ENCODE data around the gene MSRB1.
"Not testable (repeated sequence)": the region's sequence is repeated elsewhere in the genome, so short reads cannot be mapped to it uniquely, and the experiment has no call there.

The MSRB1 gene

GRCh38 chr16:1903845-1904840 lies 38.9 kb downstream of the MSRB1 start:
- Histone ChIP-seq H3K36me3 (ENCODE audit: control insufficient read depth, insufficient read depth, low read length) (no peaks in the 10 kb centered on the region), H3K27me3 (ENCODE audit: control insufficient read depth, insufficient read depth, low read length) (no peaks in the 10 kb centered on the region), H3K9ac (ENCODE audit: low read depth, low read length) (no peak overlapping the region), H3K4me1 (ENCODE audit: control insufficient read depth, insufficient read depth, low read length) (no peaks in the 10 kb centered on the region), H3K9me3 (ENCODE audit: control insufficient read depth, insufficient read depth, low read length) (no peaks in the 10 kb centered on the region), H3K4me3 (ENCODE audit: low read depth, low read length) (no peak overlapping the region)

GRCh38 chr16:1903220-1903574 lies 39.8 kb downstream of the MSRB1 start:
- no peaks in the 10 kb centered on the region for H3K36me3 ChIP-seq (ENCODE audit: control insufficient read depth, insufficient read depth, low read length)
- no peaks in the 10 kb centered on the region for H3K27me3 ChIP-seq (ENCODE audit: control insufficient read depth, insufficient read depth, low read length)
- no peak overlapping the region for H3K4me3 ChIP-seq (ENCODE audit: low read depth, low read length)
- H3K9ac ChIP-seq (ENCODE audit: low read depth, low read length), result no peak overlapping the region
- no peaks in the 10 kb centered on the region for H3K4me1 ChIP-seq (ENCODE audit: control insufficient read depth, insufficient read depth, low read length)
- H3K9me3 ChIP-seq (ENCODE audit: control insufficient read depth, insufficient read depth, low read length), result no peaks in the 10 kb centered on the region

- H3K9me3 ChIP-seq (ENCODE audit: control insufficient read depth, insufficient read depth, low read length), result no peaks in the 10 kb centered on the region
- H3K9ac ChIP-seq (ENCODE audit: low read depth, low read length), result no peak overlapping the region
- no peaks in the 10 kb centered on the region for H3K4me1 ChIP-seq (ENCODE audit: control insufficient read depth, insufficient read depth, low read length)
- H3K36me3 ChIP-seq (ENCODE audit: control insufficient read depth, insufficient read depth, low read length), result no peaks in the 10 kb centered on the region
- no peak overlapping the region for H3K4me3 ChIP-seq (ENCODE audit: low read depth, low read length)
- H3K27me3 ChIP-seq (ENCODE audit: control insufficient read depth, insufficient read depth, low read length), result no peaks in the 10 kb centered on the region
Observed at GRCh38 chr16:1902547-1903219, 40.3 kb downstream of the MSRB1 start.

GRCh38 chr16:1900452-1900774 lies 42.6 kb downstream of the MSRB1 start:
- H3K9ac ChIP-seq (ENCODE audit: low read depth, low read length), result no peak overlapping the region
- no peaks in the 10 kb centered on the region for H3K4me1 ChIP-seq (ENCODE audit: control insufficient read depth, insufficient read depth, low read length)
- no peaks in the 10 kb centered on the region for H3K27me3 ChIP-seq (ENCODE audit: control insufficient read depth, insufficient read depth, low read length)
- no peaks in the 10 kb centered on the region for H3K9me3 ChIP-seq (ENCODE audit: control insufficient read depth, insufficient read depth, low read length)
- no peaks in the 10 kb centered on the region for H3K36me3 ChIP-seq (ENCODE audit: control insufficient read depth, insufficient read depth, low read length)
- no peak overlapping the region for H3K4me3 ChIP-seq (ENCODE audit: low read depth, low read length)

GRCh38 chr16:1899641-1900451 lies 43.2 kb downstream of the MSRB1 start:
- Histone ChIP-seq H3K9me3 (ENCODE audit: control insufficient read depth, insufficient read depth, low read length) (no peaks in the 10 kb centered on the region), H3K9ac (ENCODE audit: low read depth, low read length) (no peak overlapping the region), H3K36me3 (ENCODE audit: control insufficient read depth, insufficient read depth, low read length) (no peaks in the 10 kb centered on the region), H3K27me3 (ENCODE audit: control insufficient read depth, insufficient read depth, low read length) (no peaks in the 10 kb centered on the region), H3K4me3 (ENCODE audit: low read depth, low read length) (no peak overlapping the region), H3K4me1 (ENCODE audit: control insufficient read depth, insufficient read depth, low read length) (no peaks in the 10 kb centered on the region)

- H3K9ac ChIP-seq (ENCODE audit: low read depth, low read length); H3K27me3 ChIP-seq (ENCODE audit: control insufficient read depth, insufficient read depth, low read length); H3K4me1 ChIP-seq (ENCODE audit: control insufficient read depth, insufficient read depth, low read length); H3K36me3 ChIP-seq (ENCODE audit: control insufficient read depth, insufficient read depth, low read length); H3K4me3 ChIP-seq (ENCODE audit: low read depth, low read length); H3K9me3 ChIP-seq (ENCODE audit: control insufficient read depth, insufficient read depth, low read length): not testable (repeated sequence)
Observed at GRCh38 chr16:1897692-1898091, 45.3 kb downstream of the MSRB1 start.

- no peak overlapping the region for H3K4me3 ChIP-seq (ENCODE audit: low read depth, low read length)
- H3K36me3 ChIP-seq (ENCODE audit: control insufficient read depth, insufficient read depth, low read length), result no peaks in the 10 kb centered on the region
- no peaks in the 10 kb centered on the region for H3K4me1 ChIP-seq (ENCODE audit: control insufficient read depth, insufficient read depth, low read length)
Observed at GRCh38 chr16:1895949-1896675, 46.9 kb downstream of the MSRB1 start.

GRCh38 chr16:1895068-1895467 lies 47.9 kb downstream of the MSRB1 start:
- H3K4me3 ChIP-seq (ENCODE audit: low read depth, low read length), result no peak overlapping the region
- no peaks in the 10 kb centered on the region for H3K27me3 ChIP-seq (ENCODE audit: control insufficient read depth, insufficient read depth, low read length)
- no peak overlapping the region for H3K9ac ChIP-seq (ENCODE audit: low read depth, low read length)
- H3K36me3 ChIP-seq (ENCODE audit: control insufficient read depth, insufficient read depth, low read length), result no peaks in the 10 kb centered on the region
- no peaks in the 10 kb centered on the region for H3K9me3 ChIP-seq (ENCODE audit: control insufficient read depth, insufficient read depth, low read length)
- no peaks in the 10 kb centered on the region for H3K4me1 ChIP-seq (ENCODE audit: control insufficient read depth, insufficient read depth, low read length)

More at GRCh38 chr16:1895949-1896675, 46.9 kb downstream of the MSRB1 start:
- no peak overlapping the region for H3K9ac ChIP-seq (ENCODE audit: low read depth, low read length)
- H3K27me3 ChIP-seq (ENCODE audit: control insufficient read depth, insufficient read depth, low read length), result no peaks in the 10 kb centered on the region
- H3K9me3 ChIP-seq (ENCODE audit: control insufficient read depth, insufficient read depth, low read length), result no peaks in the 10 kb centered on the region

GRCh38 chr16:1890708-1891050 lies 52.3 kb downstream of the MSRB1 start:
- Histone ChIP-seq H3K4me3 (ENCODE audit: low read depth, low read length) (no peak overlapping the region), H3K36me3 (ENCODE audit: control insufficient read depth, insufficient read depth, low read length) (no peaks in the 10 kb centered on the region), H3K27me3 (ENCODE audit: control insufficient read depth, insufficient read depth, low read length) (no peaks in the 10 kb centered on the region), H3K4me1 (ENCODE audit: control insufficient read depth, insufficient read depth, low read length) (no peaks in the 10 kb centered on the region), H3K9me3 (ENCODE audit: control insufficient read depth, insufficient read depth, low read length) (no peaks in the 10 kb centered on the region), H3K9ac (ENCODE audit: low read depth, low read length) (no peak overlapping the region)

GRCh38 chr16:1890024-1890707 lies 52.8 kb downstream of the MSRB1 start:
- Histone ChIP-seq H3K9ac (ENCODE audit: low read depth, low read length) (no peak overlapping the region), H3K4me3 (ENCODE audit: low read depth, low read length) (no peak overlapping the region), H3K27me3 (ENCODE audit: control insufficient read depth, insufficient read depth, low read length) (no peaks in the 10 kb centered on the region), H3K9me3 (ENCODE audit: control insufficient read depth, insufficient read depth, low read length) (no peaks in the 10 kb centered on the region), H3K36me3 (ENCODE audit: control insufficient read depth, insufficient read depth, low read length) (no peaks in the 10 kb centered on the region), H3K4me1 (ENCODE audit: control insufficient read depth, insufficient read depth, low read length) (no peaks in the 10 kb centered on the region)
